HL-60 (cell line): ENCODE results near the gene E2F3.
A peak's percentile ranks its signal among the peaks of the same experiment; 100 is the strongest.

Source experiments
- DNase-seq, 2 experiments: peaks; one replicate each; pipeline ENCODE4 v3.0.0-alpha.2; 2010 to 2020; ENCODE audit warnings: low read depth in 1 of 2, low spot score in 1 of 2
- H3K27ac ChIP-seq: fragments of 250-450 bp; sonication (Bioruptor Pico); replicated peaks from 2 replicates; pipeline ENCODE4 v1.5.1; 2020; ENCODE audit warnings: mild to moderate bottlenecking, moderate library complexity
- H3K27me3 ChIP-seq: fragments of 250-450 bp; sonication (Bioruptor Pico); 2 replicates; pipeline ENCODE4 v1.5.1; 2021; ENCODE audit warnings: mild to moderate bottlenecking, moderate library complexity; ENCODE audit not compliant: insufficient read depth, poor library complexity, severe bottlenecking
- H3K4me3 ChIP-seq: replicated peaks from 2 replicates; pipeline ENCODE4 v1.5.1; 2011; ENCODE audit warnings: mild to moderate bottlenecking, control low read depth, low read length; ENCODE audit not compliant: insufficient read depth
- GABPA ChIP-seq: IDR thresholded peaks from 2 replicates; pipeline ENCODE4 v1.6.1; 2012; ENCODE audit warnings: low read depth
- POLR2AphosphoS5 ChIP-seq: IDR thresholded peaks from 2 replicates; pipeline ENCODE4 v1.6.1; 2012; ENCODE audit warnings: low read depth
- SPI1 ChIP-seq: IDR thresholded peaks from 2 replicates; pipeline ENCODE4 v1.6.1; 2012; ENCODE audit warnings: low read depth, mild to moderate bottlenecking, borderline replicate concordance
- TF ChIP-seq, protein P1 (sequence below): IDR thresholded peaks from 2 replicates; pipeline ENCODE4 v1.6.1; 2012; ENCODE audit warnings: low read depth; ENCODE audit not compliant: insufficient replicate concordance
- TF ChIP-seq, protein P2 (sequence below): IDR thresholded peaks from one replicate; pipeline ENCODE4 v1.5.1; 2011; ENCODE audit warnings: low read length, control low read depth, inconsistent platforms; ENCODE audit not compliant: insufficient read depth

E2F3 gene

DNA sequence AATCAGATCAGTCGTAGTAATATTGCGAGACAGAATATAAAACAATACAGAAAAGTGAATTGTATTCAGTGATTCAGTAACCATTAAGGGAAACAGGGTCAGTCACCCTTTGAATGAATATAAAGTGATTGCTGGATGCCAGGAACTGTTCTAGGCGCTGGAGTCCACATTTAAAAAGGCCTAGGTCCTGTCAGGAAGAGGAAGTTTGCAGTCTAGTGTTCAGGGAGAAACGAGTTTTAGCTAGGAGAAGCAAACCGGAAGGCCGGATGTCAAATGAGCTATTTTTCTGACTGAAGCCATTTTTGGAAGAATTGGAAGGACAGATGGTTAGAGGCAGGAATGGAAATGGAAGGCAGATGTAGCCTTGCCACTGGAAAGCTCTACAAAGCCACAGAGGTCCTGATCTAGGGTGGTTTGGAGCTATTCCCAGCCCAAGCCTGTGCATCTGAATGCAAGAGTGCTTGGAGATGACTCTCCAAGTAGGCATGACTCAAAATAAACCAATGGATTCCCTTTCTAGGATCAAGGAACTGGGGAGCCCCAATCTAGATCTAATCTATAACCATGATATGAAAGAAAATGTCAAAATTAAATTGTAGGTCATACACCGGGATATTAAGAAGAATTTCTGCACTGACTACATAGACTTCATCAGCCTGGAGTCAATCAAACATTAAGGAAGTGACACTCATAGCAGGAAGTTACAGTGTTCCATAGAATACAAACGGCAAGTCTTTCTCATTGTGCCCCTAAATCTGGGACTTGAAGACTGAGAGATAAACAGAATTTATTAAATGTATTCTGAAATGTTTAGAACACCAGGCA lies 95.7 kb downstream of the E2F3 start:
- Histone ChIP-seq H3K27ac (no peak overlapping the region), H3K4me3 (no peak overlapping the region), H3K27me3 (no peaks in the 10 kb centered on the region)
- TF ChIP-seq, protein P1, sequence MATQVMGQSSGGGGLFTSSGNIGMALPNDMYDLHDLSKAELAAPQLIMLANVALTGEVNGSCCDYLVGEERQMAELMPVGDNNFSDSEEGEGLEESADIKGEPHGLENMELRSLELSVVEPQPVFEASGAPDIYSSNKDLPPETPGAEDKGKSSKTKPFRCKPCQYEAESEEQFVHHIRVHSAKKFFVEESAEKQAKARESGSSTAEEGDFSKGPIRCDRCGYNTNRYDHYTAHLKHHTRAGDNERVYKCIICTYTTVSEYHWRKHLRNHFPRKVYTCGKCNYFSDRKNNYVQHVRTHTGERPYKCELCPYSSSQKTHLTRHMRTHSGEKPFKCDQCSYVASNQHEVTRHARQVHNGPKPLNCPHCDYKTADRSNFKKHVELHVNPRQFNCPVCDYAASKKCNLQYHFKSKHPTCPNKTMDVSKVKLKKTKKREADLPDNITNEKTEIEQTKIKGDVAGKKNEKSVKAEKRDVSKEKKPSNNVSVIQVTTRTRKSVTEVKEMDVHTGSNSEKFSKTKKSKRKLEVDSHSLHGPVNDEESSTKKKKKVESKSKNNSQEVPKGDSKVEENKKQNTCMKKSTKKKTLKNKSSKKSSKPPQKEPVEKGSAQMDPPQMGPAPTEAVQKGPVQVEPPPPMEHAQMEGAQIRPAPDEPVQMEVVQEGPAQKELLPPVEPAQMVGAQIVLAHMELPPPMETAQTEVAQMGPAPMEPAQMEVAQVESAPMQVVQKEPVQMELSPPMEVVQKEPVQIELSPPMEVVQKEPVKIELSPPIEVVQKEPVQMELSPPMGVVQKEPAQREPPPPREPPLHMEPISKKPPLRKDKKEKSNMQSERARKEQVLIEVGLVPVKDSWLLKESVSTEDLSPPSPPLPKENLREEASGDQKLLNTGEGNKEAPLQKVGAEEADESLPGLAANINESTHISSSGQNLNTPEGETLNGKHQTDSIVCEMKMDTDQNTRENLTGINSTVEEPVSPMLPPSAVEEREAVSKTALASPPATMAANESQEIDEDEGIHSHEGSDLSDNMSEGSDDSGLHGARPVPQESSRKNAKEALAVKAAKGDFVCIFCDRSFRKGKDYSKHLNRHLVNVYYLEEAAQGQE, result no peak
- TF ChIP-seq POLR2AphosphoS5 (no peak), SPI1 (peak; percentile 31; the same call in 1 of the 2 replicates), GABPA (no peak)
- TF ChIP-seq, protein P2, sequence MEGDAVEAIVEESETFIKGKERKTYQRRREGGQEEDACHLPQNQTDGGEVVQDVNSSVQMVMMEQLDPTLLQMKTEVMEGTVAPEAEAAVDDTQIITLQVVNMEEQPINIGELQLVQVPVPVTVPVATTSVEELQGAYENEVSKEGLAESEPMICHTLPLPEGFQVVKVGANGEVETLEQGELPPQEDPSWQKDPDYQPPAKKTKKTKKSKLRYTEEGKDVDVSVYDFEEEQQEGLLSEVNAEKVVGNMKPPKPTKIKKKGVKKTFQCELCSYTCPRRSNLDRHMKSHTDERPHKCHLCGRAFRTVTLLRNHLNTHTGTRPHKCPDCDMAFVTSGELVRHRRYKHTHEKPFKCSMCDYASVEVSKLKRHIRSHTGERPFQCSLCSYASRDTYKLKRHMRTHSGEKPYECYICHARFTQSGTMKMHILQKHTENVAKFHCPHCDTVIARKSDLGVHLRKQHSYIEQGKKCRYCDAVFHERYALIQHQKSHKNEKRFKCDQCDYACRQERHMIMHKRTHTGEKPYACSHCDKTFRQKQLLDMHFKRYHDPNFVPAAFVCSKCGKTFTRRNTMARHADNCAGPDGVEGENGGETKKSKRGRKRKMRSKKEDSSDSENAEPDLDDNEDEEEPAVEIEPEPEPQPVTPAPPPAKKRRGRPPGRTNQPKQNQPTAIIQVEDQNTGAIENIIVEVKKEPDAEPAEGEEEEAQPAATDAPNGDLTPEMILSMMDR, result no peak
- no peak for DNase-seq

DNA sequence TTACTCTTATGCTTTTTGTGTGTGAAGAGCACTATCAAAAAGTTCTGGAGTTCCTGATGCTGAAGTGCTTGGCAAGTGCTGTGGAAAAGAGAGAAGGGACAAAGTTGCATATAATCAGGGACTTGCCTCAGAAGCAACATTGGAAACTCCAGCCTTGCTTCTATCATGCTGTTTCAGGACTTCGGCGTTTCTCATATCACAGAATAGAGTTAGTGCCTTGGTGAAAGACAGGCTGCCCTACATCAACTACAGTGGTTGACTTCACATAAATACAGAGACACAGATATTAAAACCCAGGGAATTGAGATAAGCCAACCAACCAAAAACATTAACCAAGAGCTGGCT lies 96.3 kb downstream of the E2F3 start:
- H3K27ac ChIP-seq, result no peak overlapping the region
- DNase-seq, result no peak
- TF ChIP-seq, protein P2, result no peak
- no peak for TF ChIP-seq GABPA
- TF ChIP-seq, protein P1, result no peak
- TF ChIP-seq POLR2AphosphoS5, result no peak
- no peak for TF ChIP-seq SPI1
- H3K27me3 ChIP-seq, result no peaks in the 10 kb centered on the region
- H3K4me3 ChIP-seq, result no peak overlapping the region

- TF ChIP-seq SPI1 (no peak), POLR2AphosphoS5 (no peak), GABPA (no peak)
- TF ChIP-seq, protein P1, result no peak
- TF ChIP-seq, protein P2, result no peak
- no peak for DNase-seq
- Histone ChIP-seq H3K4me3 (no peak overlapping the region), H3K27ac (no peak overlapping the region), H3K27me3 (no peaks in the 10 kb centered on the region)
Observed at GRCh38 chr6:20509212-20509611, 107.5 kb downstream of the E2F3 start.
